SU-DHL-6 (cell line): ENCODE data around the gene FBXL13.
"Not testable (repeated sequence)": the region's sequence is repeated elsewhere in the genome, so short reads cannot be mapped to it uniquely, and the experiment has no call there.

Source experiments
- H2AFZ ChIP-seq: fragments of 200-600 bp; sonication (generic); 2 replicates; pipeline ENCODE4 v1.6.1; 2014; ENCODE audit warnings: low read depth, mild to moderate bottlenecking, moderate library complexity, mixed read lengths, antibody characterized with exemption, low read length; ENCODE audit not compliant: severe bottlenecking
- H3F3A ChIP-seq: fragments of 200-600 bp; shearing (Covaris generic); 2 replicates; pipeline ENCODE4 v1.6.0; 2016; ENCODE audit warnings: antibody characterized with exemption, mild to moderate bottlenecking; ENCODE audit not compliant: insufficient read depth
- H3K27ac ChIP-seq: fragments of 200-600 bp; sonication (generic); 2 replicates; pipeline ENCODE4 v1.5.1; 2016; ENCODE audit warnings: low read depth, mild to moderate bottlenecking, low read length, moderate library complexity, mixed read lengths
- H3K27me3 ChIP-seq: fragments of 200-600 bp; sonication (generic), shearing (Covaris generic); 2 replicates; pipeline ENCODE4 v1.6.0; 2014; ENCODE audit warnings: mild to moderate bottlenecking, low read length
- H3K36me3 ChIP-seq: fragments of 200-600 bp; sonication (generic); 2 replicates; pipeline ENCODE4 v1.6.1; 2014; ENCODE audit warnings: mild to moderate bottlenecking, low read length, mixed read lengths
- H3K4me2 ChIP-seq: fragments of 300-600, 200-600 bp; shearing (Covaris generic), sonication (generic); 2 replicates; pipeline ENCODE4 v1.6.0; 2014; ENCODE audit warnings: low read length, low read depth, mild to moderate bottlenecking; ENCODE audit not compliant: poor library complexity, severe bottlenecking
- H3K4me3 ChIP-seq: fragments of 200-600 bp; sonication (generic); 2 replicates; pipeline ENCODE4 v1.5.1; 2014; ENCODE audit warnings: antibody characterized with exemption, low read length, mild to moderate bottlenecking, mixed read lengths; ENCODE audit not compliant: insufficient read depth, poor library complexity, severe bottlenecking
- H3K79me2 ChIP-seq: fragments of 200-600 bp; sonication (generic); 2 replicates; pipeline ENCODE4 v1.6.1; 2014; ENCODE audit warnings: mild to moderate bottlenecking, low read length, moderate library complexity; ENCODE audit not compliant: insufficient read depth
- H3K9ac ChIP-seq: fragments of 200-600 bp; sonication (generic); 2 replicates; pipeline ENCODE4 v1.7.0; 2014; ENCODE audit warnings: mild to moderate bottlenecking, low read length
- H3K9me2 ChIP-seq: fragments of 200-600 bp; sonication (generic); replicated peaks from 2 replicates; pipeline ENCODE4 v1.6.1; 2014; ENCODE audit warnings: low read length; ENCODE audit not compliant: insufficient read depth
- H3K9me3 ChIP-seq: fragments of 200-600 bp; sonication (generic); 2 replicates; pipeline ENCODE4 v1.6.1; 2014; ENCODE audit warnings: low read length, mixed read lengths; ENCODE audit not compliant: insufficient read depth
- H4K20me1 ChIP-seq: fragments of 200-600 bp; sonication (generic); 2 replicates; pipeline ENCODE4 v1.6.1; 2014; ENCODE audit warnings: low read depth, mild to moderate bottlenecking, antibody characterized with exemption, low read length, moderate library complexity, mixed read lengths
- EZH2phosphoT487 ChIP-seq: fragments of 200-600 bp; sonication (generic), shearing (Covaris generic); conservative IDR thresholded peaks from 2 replicates; pipeline ENCODE4 v1.6.1; 2018; ENCODE audit warnings: mild to moderate bottlenecking, antibody characterized with exemption, low read length, moderate library complexity, mixed read lengths
- TF ChIP-seq, protein P1 (sequence below): fragments of 200-600 bp; sonication (generic); IDR thresholded peaks from one replicate; pipeline ENCODE4 v1.5.1; 2017; ENCODE audit warnings: antibody characterized with exemption, mild to moderate bottlenecking, low read length, moderate library complexity; ENCODE audit not compliant: insufficient read depth, poor library complexity, severe bottlenecking

Gene FBXL13

DNA sequence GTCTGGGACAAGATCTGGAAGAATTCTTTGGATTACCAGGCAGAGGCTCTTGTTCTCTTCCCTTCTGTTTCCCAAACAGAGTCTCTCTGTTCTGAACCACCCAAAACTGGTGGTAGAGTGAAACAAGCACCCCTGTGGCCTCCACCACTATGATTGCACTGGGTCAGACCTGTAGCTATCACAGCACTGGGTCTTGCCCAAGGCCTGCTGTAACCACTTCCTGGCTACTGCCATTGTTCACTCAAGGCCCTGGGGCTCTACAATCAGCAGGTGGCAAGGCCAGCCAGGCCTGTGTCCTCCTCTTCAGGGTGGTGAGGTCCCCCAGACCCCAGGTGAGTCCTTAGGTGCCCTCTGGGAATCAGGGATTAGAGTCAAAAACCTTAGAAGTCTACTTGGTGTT is 165.9 kb downstream of the FBXL13 start:
- no peak overlapping the region for H3K4me2 ChIP-seq
- no peak overlapping the region for H3K27ac ChIP-seq
- no peaks in the 10 kb centered on the region for H3F3A ChIP-seq
- H3K9ac ChIP-seq: no peak overlapping the region
- no peaks in the 10 kb centered on the region for H3K36me3 ChIP-seq
- no peaks in the 10 kb centered on the region for H3K9me2 ChIP-seq
- no peaks in the 10 kb centered on the region for H3K27me3 ChIP-seq
- no peak overlapping the region for H3K4me3 ChIP-seq
- TF ChIP-seq EZH2phosphoT487: no peak
- TF ChIP-seq, protein P1, sequence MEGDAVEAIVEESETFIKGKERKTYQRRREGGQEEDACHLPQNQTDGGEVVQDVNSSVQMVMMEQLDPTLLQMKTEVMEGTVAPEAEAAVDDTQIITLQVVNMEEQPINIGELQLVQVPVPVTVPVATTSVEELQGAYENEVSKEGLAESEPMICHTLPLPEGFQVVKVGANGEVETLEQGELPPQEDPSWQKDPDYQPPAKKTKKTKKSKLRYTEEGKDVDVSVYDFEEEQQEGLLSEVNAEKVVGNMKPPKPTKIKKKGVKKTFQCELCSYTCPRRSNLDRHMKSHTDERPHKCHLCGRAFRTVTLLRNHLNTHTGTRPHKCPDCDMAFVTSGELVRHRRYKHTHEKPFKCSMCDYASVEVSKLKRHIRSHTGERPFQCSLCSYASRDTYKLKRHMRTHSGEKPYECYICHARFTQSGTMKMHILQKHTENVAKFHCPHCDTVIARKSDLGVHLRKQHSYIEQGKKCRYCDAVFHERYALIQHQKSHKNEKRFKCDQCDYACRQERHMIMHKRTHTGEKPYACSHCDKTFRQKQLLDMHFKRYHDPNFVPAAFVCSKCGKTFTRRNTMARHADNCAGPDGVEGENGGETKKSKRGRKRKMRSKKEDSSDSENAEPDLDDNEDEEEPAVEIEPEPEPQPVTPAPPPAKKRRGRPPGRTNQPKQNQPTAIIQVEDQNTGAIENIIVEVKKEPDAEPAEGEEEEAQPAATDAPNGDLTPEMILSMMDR: no peak
- H3K9me3 ChIP-seq: no peaks in the 10 kb centered on the region
- no peak overlapping the region for H2AFZ ChIP-seq
- no peaks in the 10 kb centered on the region for H3K79me2 ChIP-seq
- H4K20me1 ChIP-seq: no peaks in the 10 kb centered on the region

DNA sequence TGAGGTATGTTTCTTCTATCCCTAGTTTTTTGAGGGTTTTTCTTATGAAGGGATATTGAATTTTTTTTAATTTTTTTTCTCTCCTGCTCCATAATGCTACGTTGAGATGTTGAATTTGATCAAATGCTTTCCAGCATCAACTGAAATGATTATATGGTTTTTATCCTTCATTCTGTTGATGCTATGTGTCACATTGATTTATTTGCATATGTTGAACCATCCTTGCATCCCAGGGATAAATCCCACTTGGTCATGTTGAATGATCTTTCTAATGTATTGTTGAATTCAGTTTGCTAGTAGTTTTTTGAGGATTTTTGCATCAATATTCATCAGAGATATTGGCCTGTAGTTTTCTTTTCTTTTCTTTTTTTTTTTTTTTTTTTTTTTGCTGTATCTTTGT is 171.0 kb downstream of the FBXL13 start:
- not testable (repeated sequence) for H3K9me3 ChIP-seq, H3K9ac ChIP-seq, H3K79me2 ChIP-seq, H3K27ac ChIP-seq, H3K27me3 ChIP-seq, H3K4me3 ChIP-seq, H3K4me2 ChIP-seq, H3K9me2 ChIP-seq, H2AFZ ChIP-seq, H4K20me1 ChIP-seq, H3F3A ChIP-seq, H3K36me3 ChIP-seq

DNA sequence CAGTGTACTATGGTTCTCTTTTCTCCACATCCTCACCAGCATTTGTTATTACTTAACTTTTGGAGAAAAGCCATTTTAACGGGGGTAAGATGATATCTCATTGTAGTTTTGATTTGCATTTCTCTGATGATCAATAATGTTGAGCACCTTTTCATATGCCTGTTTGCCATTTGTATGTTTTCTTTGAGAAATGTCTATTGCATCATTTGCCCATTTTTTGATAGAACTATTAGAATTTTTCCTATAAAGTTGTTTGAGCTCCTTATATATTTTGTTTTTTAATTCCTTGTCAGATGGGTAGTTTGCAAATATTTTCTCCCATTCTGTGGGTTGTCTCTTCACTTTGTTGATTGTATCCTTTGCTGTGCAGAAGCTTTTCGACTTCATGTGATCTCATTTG is 172.5 kb downstream of the FBXL13 start:
- H3K36me3 ChIP-seq, H3K9ac ChIP-seq, H3K79me2 ChIP-seq, H3K9me2 ChIP-seq, H3K9me3 ChIP-seq, H3K4me2 ChIP-seq, H4K20me1 ChIP-seq, H3K4me3 ChIP-seq, H3K27ac ChIP-seq, H3K27me3 ChIP-seq, H2AFZ ChIP-seq, H3F3A ChIP-seq: not testable (repeated sequence)

DNA sequence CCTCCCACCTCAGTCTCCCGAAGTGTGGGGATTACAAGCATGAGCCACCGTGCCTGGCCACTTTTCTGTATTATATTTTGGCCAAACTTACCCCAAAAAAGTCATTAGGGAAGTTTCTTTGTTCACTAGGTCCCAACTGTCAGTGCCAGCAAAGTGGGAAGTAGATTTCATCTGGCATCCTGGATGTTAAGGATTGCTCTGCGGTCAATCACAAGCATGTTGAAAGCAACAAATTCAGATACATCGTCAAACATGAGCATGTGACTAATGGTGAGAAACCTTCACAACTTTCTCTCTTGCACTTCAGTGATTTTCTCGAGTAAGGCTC is 176.1 kb downstream of the FBXL13 start:
- no peak overlapping the region for H3K9ac ChIP-seq
- H3K36me3 ChIP-seq: no peaks in the 10 kb centered on the region
- H4K20me1 ChIP-seq: no peaks in the 10 kb centered on the region
- no peaks in the 10 kb centered on the region for H3F3A ChIP-seq
- TF ChIP-seq, protein P1: no peak
- TF ChIP-seq EZH2phosphoT487: no peak
- H3K4me2 ChIP-seq: no peak overlapping the region
- no peaks in the 10 kb centered on the region for H3K9me3 ChIP-seq
- no peak overlapping the region for H2AFZ ChIP-seq
- H3K27ac ChIP-seq: no peak overlapping the region
- no peaks in the 10 kb centered on the region for H3K79me2 ChIP-seq
- H3K9me2 ChIP-seq: no peaks in the 10 kb centered on the region
- no peak overlapping the region for H3K4me3 ChIP-seq
- H3K27me3 ChIP-seq: no peaks in the 10 kb centered on the region
